Medulla oblongata (tissue), 1 donor: Measurements from ENCODE around the gene RRAS.

Source experiments
- DNase-seq: peaks from one replicate; pipeline ENCODE4 v3.0.0-alpha.2; 2015; ENCODE audit errors: extremely low spot score

RRAS gene

DNA sequence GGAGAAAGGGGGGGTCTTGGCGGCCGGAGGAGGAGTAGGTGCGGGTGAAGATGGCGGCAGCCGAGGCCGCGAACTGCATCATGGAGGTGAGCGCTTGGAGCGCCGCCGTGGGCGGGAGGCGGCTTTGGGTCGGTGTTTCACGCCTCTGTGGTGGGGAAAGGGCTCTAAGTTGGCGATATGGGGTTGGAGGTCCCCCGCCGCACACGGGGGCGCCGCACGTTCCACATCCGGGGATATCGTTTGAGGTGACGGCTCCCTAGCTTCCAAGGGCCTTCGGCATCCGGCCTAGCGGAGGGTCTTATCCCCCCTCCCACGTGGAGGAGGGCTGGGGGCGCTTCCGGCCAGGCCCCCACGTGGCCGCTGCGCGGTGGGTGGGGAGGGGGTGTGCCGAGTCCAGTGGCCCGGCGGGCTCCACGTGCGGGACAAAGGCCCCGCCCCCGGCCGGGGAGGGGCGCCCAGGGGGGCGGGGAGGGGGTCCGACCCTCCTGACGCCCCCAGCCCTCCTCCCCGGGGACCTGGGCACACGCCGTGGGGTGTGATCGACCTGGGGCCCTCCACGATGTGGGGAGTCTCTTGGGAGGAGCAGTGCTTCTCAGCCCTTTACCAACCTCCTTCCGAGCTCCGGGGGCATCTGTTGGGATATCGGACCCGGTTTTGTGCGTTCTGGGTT lies 37.4 kb upstream of the RRAS start, which contains the start of gene PRMT1:
TSS of gene PRMT1 (plus strand) at position 41 of the 670 bp plus-strand sequence. CDS start at position 51, 10 bp downstream.
- peak; percentile 45 for DNase-seq

DNA sequence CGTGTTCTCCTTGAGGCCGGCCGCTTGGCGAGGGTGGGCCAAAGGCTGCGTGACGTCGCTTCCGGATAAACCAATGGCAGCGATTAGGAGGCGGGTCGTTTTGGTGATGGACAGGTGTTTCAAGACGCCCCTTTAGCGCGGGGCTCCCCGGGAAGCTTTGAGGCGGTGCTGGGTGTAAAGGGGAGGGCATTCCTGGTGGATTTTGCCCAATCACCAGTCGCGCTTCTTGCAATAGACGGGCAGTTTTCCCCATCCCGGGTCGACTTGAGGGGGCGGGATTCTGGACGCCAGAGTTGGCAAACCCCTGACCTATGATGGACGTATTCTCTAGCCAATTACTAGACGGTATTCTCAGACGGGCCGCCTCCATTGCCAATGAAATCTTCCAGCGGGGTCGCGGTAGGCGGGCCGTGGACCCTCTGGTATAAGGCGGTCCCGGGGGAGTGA lies 36.9 kb upstream of the RRAS start:
- peak; percentile 100 for DNase-seq

DNA sequence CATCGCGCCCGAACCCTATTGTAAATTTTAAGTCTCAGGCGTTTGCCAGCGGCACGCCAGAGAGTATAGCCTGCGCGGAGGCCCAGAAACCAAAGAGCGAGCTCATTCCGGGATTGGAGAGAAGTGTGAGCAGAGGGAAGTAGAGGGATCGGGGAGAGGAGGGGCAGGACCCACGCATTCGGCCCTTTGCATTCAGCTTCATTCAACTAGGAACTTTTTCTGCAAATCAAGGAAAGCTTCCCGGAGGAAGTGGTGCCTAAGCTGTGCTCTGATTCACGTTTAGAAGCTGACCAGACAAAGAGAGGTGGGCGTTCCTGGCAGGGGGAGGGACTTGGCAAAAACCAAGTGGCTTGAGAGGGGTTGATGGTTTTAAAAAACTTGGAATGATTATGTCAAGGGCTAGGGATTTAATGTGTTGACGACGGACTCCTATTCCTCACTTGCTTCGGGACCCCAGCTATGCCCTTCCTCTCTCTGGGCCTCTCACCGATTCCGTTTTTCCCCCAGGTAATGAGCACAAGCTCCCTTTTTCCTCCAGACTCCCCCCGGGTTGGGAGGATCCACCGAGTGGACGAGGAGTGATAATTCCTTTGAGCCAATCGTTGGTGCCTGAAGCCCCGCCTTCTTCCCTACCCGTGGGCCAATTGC lies 36.3 kb upstream of the RRAS start:
- DNase-seq: no peak

DNA sequence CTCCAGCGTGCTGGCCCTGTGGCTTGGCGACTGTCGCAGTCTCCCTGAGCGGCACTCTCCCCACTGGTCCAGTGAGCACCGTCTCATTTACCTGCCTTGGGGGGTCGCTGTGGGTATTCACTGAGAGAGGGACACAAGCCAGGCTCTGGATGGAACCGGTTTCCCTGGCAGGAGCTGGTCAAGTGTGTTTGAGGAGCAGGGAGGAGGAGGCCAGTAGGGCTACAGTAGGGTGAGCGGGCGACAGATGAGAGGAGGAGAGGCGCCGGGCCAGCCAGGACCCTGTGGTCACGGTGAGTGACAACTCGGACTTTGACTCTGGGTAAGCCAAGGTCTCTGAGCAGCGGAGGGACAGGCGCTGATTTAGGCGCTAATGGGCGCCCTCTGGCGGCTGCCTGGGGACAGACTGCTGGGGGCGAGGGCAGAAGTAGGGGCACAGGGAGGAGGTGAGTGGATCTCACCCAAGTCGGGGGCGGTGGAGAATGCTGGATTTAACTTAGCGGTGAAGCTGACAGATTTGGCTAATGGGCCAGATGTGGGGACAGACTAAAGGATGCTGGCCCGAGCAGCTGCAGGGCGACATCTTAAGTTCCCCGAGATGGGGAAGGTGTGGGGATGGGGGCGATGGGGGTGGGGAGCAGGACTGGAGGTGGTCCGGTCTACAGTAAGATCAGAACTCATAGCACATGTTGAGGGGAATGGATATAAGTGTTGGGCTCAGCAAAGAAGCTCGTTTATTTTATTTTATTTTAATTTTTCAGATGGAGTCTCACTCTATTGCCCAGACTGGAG lies 32.4 kb upstream of the RRAS start:
- DNase-seq: peak; percentile 80

DNA sequence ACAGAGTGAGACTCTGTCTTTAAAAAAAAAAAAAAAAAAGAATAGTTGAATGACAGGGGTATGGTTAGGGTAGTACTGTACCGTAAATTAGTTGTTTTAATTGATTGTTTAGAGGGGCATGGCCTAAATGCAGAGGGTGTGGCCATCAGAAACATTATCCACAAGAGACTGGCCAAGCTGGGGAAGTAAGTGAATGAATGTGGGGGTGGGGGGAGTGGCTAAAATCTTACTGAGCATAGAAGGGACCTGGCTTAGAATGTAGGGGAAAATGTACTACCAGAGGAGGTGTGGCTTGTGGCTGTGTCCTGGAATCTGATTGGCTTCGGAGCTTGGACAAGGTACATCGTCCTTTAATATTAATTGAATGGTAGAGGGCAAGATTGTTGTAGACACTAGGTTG lies 29.6 kb upstream of the RRAS start:
- no peak for DNase-seq

DNA sequence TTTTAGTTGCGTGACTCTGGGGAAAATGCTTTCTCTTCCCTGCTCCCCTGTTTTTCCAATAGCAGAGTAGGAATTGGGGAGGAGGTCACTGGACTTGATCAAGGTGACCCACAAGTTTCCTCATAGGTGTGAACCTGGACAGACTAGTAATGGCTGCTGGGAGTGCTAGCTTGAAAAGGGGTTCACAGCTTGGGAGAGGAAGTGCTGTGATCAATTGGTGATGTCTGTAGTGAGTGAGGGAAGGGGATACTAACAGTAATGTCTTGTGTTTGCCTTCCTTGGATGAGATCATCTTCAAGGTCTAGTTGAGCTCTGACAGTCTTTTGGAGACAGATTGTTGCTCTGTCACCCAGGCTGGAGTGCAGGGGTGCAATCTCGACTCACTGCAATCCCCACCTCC lies 27.5 kb upstream of the RRAS start:
- no peak for DNase-seq

DNA sequence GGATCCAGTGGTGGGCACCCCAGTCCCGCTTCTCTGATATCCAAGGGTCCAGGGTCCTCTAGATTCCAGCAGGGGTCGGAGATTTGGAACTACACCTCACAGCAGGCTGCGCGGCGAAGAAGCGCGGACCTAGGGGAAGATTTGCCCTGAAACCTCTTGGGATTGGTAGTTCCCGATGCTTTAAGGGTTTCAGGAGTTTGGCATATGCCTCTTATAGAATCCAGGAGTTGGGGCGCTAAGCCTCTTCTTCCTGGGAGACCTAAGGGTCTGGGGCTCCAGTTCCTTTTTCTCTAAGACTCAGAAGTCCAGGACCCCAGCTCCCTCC lies 26.1 kb upstream of the RRAS start:
- no peak for DNase-seq

DNA sequence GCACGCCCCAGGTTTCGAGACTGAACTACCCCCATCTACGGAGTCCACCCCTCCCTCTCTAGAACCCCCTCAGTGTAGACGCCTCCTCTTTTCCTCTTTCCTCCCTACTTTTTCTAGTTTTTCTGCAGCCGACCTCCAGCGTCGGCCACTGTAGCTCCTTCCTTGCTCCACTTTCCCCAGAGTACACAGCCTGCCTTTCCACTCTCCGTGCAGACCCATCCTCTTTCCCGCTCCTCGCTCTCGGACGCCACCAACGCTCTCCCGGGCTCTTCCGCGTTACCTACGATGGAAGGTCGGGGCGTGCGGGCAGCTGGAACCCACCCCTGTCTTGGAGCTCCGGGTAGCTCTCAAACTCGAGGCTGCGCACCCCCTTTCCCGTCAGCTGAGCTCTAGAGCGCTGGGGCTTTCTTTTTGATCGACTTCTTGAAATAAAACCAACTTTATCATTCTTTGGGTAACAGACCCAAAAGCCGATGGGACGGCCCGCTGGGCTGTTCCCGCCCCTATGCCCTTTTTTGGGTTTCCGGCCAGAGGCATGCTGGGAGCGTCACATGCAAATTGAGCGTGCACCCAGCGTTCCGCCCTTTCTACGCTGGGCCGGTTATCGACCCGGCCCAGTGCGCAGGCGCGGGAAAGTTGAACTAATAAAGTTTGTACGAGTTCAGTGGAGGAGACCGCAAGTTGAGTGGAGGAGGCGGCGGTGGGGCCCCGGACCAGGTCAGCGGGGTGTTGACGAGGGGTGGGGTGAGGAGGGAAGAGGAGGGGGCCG lies 25.6 kb upstream of the RRAS start, which contains the start of the genes BCL2L12 and IRF3:
TSS of gene BCL2L12 (plus strand) at position 583 of the 769 bp plus-strand sequence. CDS start 760 bp downstream, outside the sequence.
TSS of gene IRF3 (minus strand) at position 507 of the 769 bp plus-strand sequence. CDS start 1,019 bp downstream, outside the sequence.
- peak; percentile 97 for DNase-seq

DNA sequence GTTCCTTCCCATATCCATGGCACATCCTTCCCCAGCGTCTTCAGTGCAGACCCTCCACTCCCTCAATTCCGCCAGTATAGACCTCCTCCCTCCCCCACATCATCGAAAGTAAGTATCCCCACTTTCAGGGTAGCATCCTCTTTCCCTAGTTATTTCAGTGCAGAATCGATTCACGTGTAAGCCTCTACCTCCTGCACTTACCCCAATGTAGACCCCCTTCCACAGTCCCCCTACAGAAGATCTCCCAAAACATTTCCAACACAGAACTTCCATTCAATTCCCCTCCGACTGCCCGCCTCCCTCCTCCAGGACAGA lies 25.1 kb upstream of the RRAS start:
- peak; percentile 10 for DNase-seq

DNA sequence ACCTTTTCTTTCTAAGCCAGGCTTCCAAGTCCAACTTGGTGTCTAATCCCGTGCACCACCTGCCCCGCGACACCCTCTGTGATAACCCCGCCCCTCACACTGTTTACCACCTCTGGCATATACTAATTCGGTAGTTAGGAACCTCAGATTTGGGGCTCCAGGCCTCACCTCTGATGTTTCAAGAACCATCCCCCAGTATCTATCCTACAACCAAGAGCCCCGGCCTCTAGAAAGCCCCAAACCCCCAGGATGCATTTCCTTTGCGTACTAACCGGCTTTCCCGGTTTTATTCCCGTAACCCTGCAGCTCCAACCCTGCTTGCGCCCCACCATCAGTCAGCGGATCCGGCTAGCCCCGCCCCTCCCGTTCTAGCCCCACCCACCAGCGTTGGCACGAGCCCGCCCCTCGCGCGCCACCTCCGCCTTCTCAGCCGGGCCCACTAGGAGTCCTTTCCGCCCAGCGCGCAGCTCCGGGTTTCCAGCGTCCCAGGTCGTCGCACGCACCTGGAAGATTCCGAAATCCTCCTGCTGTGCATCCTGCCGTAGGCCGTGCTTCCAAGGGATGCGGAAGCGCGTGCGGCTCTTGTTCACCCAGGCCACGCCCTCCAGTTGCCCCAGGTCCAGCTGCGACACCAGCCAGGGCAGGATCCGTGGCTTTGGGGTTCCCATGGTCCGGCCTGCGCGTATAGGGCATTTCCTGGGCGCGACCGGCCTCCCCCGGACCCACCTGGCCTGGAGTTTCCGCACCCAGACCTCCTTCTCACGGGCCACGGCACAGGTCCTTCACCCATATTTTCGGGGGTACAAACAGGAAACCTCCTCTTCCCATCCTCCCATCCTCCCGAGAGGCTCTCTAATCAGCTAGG lies 24.5 kb upstream of the RRAS start:
- peak; percentile 87 for DNase-seq

DNA sequence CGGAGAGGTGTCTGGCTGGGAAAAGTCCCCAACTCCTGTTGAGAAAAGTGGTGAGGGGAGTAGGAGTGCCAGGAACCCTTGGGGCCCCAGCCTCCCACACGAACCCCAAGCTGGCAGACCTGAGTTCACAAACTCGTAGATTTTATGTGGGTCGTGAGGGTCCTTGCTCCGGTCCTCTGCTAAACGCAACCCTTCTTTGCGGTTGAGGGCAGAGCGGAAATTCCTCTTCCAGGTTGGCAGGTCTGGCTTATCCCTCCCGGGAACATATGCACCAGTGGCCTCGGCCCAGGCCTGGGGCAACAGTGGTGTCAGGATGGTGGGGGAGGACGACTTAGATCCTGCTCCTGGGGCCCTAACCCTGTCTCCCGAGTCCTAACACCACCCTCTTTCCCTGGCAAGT lies 23.3 kb upstream of the RRAS start:
- DNase-seq: no peak

DNA sequence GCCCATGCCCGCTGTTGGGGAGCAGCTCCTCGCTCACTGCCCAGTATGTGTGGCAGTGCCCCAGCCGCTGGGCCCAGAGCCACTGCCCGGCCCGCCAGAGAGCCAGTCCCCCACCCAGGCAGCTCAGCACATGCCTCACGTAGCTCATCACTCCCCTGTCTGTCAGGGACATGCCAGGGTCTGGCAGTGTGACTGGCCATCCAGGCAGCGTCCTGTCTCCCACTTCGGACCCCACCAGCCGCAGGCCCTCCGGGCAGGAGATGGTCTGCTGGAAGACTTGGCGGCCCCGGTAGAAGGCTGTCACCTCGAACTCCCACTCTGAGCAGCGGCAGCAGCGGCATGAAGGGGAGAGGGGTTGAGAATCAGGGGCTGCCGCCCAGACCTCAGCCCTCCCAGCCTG lies 22.1 kb upstream of the RRAS start:
- DNase-seq: no peak

DNA sequence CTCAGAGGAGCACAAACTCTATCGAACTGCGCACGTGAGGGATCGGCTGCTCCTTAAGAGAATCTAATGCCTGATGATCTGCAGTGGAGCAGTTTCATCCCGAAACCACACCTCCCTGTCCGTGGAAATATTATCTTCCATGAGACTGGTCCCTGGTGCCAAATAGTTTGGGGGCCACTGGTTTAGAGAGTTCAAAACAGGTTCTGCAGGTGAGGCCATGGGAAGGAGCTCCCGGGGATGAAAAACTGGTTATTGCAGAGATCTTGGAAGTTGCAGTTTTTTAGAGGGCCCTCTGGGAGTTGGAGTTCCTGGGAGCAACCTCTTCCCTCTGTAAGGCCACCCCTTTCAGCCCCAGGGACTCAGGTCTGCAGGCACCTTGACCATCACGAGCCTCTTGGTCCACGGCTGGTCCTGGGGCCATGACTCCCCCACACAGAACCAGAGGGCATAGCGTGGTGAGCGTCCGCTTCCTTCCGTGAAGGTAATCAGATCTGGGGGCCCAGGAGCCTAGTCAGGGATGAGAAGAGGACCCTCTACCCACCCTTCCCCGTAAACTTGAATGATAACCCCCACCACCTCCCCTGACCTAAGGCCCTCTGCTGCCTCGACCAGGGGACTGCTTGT lies 20.5 kb upstream of the RRAS start:
- DNase-seq: no peak

DNA sequence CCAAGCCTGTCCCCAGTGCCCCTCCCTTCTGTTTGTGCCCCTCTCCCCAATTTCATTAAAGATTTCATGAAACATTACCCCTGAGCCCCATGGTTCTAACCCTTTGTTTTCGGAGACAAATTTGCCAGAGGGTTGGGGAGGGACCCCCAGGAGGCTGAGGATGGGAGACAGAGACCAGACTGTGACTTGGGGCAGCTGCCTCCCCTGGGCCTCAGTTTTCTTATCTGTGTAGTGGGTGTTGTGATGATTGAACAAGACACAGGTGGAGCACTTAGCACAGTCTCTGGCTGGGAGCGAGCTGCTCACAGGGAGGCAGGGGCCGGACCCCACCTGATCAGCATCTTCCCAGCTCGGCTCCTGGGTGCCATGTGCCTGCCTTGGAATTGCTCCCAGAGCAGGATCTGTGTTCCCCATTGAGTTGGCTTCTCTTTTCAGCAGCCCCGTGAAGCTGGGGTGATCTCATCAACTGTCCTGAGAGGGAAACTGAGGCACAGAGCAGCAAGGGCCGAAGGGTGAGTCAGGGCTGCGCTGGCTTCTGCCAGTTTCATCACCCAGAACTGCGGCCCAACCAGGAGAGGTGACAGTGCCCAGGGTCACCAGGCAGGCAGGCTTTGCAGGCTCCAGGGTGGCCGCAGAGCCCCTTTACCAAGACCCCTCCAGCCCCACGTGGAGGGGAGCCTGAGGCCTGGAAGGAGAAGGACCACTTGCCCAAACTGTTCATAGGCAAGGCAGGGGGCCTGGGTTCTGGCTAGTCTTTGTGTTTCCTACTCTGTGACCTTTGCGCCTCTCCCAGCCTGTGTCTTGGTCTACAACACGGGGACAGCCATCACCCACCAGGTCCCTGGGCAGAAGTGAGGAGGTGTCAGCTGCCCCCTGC lies 18.9 kb upstream of the RRAS start:
- no peak for DNase-seq

DNA sequence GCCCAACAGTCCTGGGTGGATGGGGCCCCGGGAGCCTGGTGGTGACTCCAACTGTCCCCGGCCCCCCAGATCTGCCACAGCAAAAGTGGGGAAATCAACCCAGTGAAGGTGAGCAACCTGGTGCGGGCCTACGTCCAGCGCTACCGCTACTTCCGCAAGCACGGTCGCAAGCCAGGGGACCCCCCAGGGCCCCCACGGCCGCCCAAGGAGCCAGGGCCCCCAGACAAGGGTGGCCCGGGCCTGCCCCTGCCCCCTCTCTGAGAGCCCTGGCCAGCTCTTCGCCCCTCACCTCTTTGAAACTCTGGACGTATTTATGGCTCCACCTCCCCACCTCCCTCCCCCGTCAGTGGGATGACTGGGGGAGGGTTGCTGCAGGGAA lies 18.2 kb upstream of the RRAS start:
- no peak for DNase-seq

DNA sequence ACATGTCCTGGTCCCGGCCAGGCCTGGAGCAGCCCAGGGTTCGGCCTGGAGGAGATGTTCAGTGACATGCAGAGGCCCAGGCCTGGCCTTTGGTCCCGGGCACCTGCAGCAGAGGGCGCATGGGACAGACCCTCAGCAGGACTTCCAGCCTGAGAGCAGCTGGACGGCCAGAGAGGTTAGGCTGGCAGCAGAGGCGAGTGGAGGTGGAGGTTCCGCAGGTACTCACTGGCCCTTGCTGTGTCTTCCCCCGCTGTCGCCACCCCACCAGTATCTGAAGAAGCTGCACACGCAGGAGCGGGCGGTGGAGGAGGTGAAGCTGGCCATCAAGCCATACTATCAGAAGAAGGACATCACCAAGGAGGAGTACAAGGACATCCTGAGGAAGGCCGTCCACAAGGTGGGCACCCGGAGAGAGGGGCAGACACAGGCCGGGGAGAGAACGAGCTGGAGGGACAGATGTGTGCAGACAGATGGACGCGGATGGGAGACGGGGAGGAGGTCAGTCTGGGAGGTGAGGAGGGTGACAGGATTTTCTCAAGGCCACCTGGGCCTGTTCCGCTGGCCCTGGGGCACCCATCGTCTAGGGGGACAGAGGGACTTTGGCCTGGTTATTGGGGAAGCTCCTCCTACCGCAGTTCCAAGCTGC lies 17.7 kb upstream of the RRAS start:
- DNase-seq: no peak

DNA sequence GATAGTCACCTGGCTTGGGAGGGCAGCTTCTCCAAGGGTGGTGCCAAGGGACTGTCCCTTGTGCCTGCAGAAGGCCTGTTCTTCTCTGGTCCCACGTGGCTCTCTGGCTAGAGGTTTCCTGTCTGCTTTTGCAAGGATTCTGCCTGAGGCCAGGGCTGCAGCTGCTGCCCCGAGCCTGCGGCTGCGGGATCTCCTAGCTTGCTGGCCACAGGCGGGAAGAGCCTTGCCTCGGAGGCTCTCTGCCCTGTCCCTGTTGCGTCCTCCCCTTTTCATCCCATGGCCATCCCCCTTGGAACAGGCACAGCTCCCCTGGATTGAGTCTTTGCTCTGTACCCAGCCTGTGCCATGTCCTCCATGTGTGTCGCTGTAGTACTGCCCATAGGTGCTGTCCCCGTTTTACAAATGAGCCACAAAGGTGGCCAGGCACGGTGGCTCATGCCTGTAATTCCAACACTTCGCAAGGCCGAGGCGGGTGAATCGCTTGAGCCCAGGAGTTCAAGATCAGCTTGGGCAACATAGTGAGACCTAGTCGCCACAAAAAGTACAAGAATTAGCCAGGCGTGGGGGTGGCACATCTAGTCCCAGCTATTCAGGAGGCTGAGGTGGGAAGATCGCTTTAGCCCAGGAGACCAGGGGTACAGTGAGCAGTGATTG lies 16.6 kb upstream of the RRAS start:
- no peak for DNase-seq
